GM21515 (cell line): ENCODE results near the gene PSMC3.

Source experiments
- ATAC-seq: cut with Tn5 transposase; IDR thresholded peaks from one replicate; pipeline ENCODE4 v1.9.1; 2021; ENCODE audit not compliant: unreplicated experiment

PSMC3 gene

GRCh38 chr11:47443028-47443700 is 16.9 kb upstream of the PSMC3 start:
- no peak for ATAC-seq

GRCh38 chr11:47442514-47442913 is 16.3 kb upstream of the PSMC3 start:
- no peak for ATAC-seq

- ATAC-seq, result no peak
These were observed 15.2 kb upstream of the PSMC3 start for GRCh38 chr11:47441421-47441820.

GRCh38 chr11:47440054-47440476 is 13.8 kb upstream of the PSMC3 start:
- ATAC-seq, result no peak

- no peak for ATAC-seq
These were observed 12.5 kb upstream of the PSMC3 start for GRCh38 chr11:47438721-47439120.

- ATAC-seq, result no peak
These were observed 11.6 kb upstream of the PSMC3 start for GRCh38 chr11:47437746-47438418.

GRCh38 chr11:47437218-47437745 is 11.0 kb upstream of the PSMC3 start:
- no peak for ATAC-seq

GRCh38 chr11:47436726-47437125 is 10.5 kb upstream of the PSMC3 start:
- no peak for ATAC-seq

- no peak for ATAC-seq
These were observed 9.4 kb upstream of the PSMC3 start for GRCh38 chr11:47435687-47436086.

GRCh38 chr11:47434011-47434786 is 8.0 kb upstream of the PSMC3 start:
- no peak for ATAC-seq

GRCh38 chr11:47433157-47433556 is 6.9 kb upstream of the PSMC3 start:
- ATAC-seq, result no peak

GRCh38 chr11:47431356-47432083 is 5.3 kb upstream of the PSMC3 start:
- ATAC-seq, result no peak

- ATAC-seq, result no peak
These were observed 4.3 kb upstream of the PSMC3 start for GRCh38 chr11:47430524-47430923.

GRCh38 chr11:47425611-47426010 is 628 bp downstream of the PSMC3 start:
- no peak for ATAC-seq

GRCh38 chr11:47418454-47419259 is 7.6 kb downstream of the PSMC3 start:
- ATAC-seq, result no peak

- no peak for ATAC-seq
These were observed 8.5 kb downstream of the PSMC3 start for GRCh38 chr11:47417712-47418111.

GRCh38 chr11:47415949-47416472 is 10.2 kb downstream of the PSMC3 start:
- no peak for ATAC-seq

- ATAC-seq, result no peak
These were observed 11.0 kb downstream of the PSMC3 start for GRCh38 chr11:47415091-47415854.

GRCh38 chr11:47414685-47415070 is 11.6 kb downstream of the PSMC3 start:
- ATAC-seq, result no peak
